Measurements from ENCODE around the gene DTX1.
"Not testable (repeated sequence)": the region's sequence is repeated elsewhere in the genome, so short reads cannot be mapped to it uniquely, and the experiment has no call there.

DTX1 gene

DNA sequence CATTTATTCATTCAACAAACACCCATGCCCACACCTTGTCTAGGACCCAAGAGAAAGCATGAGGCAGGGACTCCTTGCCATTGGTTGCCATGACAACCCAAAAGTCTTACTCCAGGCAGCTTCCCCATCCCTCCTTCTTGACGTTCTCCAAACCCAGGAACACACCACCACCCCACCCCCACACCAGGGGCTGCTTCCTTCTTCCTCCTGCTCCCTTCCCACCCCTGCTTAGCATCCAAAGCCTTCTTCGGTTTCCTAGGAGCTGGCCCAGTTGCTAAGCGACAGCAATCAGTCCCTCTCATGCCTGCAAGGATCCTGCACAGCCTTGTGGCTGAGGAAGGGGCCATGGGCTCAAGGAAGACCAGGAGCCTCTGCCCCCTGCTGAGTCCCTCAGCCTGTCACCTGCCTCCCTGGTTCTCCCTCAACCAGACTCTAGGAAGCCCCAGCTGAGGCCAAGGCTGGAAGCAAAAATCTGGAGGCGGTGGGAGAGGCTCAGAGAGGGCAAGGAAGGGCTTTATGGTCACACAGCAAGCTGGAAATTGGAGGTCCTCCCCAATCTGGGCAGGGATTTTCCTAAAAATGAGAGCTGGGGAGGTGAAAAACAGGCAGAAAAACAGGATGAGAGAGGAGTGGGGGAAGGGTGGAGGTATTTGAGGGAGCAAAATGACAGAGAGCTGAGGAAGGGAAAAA is 63.6 kb downstream of the DTX1 start:
- no peak for DNase-seq

DNA sequence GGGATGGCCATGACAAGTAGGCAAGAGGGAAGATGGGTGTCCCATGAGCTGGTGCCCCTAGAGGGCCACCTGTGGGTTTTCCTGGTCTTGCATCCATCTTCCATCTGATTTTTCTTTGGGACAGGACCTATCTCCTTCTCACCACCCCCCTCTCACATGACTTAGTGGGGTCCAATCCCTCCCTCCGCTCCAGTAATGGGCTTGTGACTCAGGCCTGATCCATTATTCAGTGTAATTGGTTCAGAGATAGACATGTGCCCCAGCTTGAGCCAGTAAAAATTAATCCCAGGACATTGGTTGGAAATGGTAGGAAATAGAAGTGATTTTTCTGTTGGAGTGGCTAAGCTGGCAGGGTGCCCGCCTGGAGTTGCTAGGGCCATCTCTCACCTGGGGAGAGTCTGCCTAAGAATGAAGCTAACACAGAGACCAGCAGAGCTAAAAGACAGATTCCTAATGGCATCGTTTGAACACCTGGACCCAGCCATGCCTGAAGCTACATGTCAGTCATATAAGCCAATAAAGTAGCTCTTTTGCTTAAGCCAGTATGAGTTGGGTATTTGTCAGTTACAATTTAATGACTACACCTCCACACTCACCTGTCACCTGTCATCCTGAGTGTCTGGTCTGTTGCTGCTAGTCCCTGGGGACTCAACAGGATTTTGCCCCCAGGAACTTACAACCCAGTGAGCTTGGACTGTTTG is 64.3 kb downstream of the DTX1 start:
- no peak for DNase-seq

DNA sequence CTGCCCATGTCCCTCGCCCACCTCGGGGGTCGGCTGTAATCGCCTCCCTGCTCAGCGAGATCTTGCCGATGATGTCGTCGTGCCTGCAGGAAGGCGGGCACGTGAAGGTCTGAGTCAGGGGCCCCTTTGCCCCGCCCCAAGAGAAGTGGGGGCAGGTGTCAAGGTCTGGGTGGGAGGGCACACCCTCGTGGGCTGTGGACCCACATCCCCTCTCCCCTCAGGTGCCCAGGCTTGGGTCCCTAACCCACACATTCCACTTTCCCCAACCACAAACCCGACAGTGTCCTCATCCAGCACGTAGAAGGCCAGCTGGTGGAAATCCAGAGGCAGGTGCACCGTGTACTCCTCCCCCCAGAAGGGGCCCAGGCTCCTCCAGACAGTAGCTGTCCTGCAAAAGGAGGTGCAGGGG is 71.3 kb downstream of the DTX1 start:
- DNase-seq = no peak

DNA sequence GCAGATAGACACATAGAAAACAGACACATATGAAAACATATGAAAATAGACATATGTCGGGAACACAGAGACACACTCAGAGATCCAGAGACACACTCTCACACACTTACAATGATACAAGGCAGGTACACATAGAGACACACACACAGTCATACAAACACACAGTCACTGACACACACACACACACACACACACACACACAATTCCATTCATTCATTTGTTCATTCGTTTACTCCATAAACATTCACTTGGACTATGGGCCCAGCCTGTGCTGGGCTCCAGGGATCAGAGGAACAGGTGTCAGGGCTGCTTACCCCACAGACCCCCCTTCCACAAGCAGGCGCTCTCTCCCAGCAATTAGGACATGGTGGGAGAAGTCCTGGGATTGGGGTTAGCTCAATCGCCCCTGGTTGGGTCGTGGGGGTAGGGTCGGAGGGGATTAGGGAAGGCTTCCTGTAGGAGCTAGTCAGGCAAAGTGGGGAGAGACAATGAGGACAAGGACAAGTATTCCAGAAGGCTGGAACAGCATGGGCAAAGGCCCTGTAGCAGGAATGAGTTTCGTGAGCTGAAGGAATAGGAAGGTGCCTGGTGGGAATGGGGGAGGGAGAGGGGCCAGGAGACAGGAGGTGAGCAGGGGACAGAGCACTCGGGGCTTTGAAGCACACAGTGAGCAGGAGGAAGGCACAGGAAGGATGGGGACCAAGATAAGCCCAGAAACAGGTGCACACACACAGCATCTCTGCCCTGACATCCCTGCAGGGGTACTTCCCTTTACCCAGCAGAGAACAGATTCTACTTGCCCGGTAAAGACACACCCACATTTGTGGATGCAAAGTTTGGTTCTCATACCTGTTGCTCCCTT is 72.5 kb downstream of the DTX1 start:
- no peak for DNase-seq

DNA sequence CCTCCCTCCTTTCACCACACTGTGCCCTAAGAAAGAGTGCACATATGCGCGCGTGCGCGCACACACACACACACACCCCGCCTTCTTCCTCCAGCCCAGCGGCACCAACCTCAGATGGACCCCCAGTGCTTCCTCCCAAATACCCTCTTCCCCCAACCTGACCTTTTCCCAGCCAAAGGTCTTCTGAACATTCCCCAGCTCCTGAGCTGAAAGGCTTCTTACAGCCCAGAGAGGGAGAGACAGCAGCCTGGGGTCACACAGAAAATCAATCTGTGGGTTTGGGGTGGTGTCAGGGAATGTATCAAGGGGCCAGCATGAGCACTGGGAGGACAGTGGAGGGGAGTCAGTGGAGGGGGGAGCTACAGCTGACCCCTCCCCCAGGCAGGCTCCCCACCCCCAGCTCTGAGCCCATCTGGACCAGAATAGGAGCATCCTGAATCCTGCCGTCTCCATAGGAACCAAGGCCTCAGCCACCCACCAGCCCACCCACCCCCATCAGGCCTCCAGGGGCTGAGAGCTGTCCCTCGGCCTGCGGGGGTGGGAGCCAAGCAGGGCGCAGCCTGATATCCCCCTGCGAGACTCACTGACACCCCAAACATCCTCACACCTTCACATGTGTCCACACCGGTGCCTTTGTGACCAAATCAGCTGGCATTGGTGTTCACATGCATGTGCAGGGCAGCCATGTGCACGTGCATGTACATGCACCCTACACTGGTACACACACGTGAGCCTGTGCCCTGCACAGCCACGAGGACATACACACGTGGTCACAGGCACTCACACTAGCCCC is 73.3 kb downstream of the DTX1 start:
- no peak for DNase-seq

DNA sequence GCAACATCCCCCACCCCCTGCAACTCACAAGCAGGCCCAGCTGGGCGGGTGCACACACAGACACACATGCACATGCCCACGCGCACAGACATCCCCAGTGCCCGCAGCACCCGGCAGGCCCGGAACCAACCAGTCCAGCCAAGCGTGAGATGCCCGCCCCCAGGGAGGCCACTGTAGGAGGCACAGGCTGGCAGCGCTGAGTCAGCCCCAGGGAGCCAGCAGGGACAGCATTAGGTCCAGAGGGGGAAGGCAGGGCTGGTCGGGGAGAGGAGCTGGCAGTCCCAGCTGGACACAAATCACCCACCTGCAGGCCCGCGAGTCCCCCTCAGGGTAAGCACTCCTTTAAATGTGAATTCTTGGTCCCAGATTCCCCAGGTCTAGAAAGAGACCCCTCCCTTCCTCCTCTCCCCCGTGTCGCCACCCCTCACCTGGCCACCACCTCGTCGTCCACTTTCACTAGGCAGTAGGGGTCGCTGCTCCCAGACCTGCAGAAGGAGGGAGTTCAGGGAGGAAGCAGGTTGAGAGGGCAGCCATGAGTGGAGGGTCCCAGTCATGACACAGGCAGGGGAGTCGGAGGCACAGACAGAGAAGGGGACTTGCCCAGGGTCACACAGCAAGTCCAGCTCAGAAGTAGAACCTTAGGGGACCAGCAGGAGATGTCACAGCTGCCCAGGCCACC is 74.1 kb downstream of the DTX1 start:
- DNase-seq = no peak

DNA sequence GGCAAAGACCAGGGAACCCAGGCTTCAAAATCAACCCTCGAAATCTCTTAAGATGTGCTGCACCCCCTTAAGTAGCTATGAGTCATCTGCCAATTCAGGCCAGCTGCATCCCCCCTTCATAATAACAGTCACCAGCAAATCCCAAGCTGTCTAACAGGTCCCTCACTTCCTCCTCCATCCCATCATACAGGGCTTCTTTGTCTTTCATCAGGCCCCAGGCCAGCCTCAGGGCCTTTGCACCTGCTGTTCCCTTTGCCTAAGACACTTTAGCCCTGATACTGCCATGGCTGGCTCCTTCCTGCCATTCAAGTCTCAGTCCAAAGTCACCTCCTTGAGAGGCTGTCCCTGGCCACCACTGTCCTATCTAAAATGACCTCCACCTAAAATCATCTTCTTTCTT is 75.0 kb downstream of the DTX1 start:
- no peak for DNase-seq

DNA sequence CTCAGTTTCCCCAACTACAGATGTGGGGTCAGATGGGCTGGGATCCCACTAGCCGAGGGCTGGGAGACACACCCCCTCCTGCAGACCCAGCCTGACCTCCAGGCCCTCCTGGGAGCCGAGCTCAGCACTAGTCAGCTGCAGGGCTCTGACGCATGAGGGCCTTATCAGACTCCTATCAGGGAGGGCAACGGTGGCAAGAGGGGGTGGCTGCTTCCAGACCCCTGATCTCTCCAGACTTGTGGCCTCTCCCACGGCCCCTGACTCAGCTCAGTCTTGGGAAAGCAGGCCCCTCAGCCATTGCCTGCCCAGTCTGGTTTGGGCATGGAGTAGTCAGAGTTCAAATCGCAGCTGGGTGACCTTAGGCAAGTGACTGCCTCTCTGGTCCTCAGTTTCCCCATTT is 76.5 kb downstream of the DTX1 start:
- DNase-seq = no peak

DNA sequence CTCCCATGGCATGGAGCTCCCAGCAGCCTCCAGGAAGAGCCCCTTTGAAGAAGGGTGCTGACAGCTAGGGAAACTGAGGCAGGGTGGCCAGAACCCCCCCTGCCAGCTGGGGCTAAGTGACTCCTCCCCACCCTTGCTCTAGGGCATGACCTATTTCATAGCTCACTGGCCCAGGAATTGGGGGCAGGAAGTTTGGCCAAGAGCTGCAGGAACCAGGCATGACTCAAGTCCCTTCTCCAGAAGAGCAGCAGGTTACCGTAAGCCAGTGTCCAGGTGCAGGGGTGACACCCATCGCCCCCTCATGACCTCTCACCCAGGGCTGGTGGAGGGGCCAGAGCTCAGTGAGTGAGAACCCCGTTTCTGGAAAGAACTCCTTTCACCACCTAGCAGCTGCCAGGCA is 77.1 kb downstream of the DTX1 start:
- DNase-seq = no peak

DNA sequence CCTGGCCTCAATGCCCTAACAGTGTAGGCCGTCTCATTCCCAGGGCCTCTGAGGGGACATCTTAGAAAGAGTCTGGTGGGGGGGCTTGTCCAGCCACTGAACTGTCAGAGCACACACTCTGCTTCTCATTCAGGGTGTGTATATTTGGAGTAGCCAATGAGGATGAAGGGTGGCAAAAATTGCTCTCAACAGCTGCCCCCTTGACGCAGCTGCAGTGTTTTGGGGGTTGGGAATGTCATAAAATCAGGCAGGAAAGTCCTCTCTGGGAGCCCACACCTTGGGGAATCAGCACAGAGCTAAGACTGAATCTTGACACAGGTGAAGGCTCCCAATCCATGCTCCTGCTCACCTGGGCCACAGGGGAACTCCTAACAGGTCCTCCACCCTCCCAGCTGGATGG is 77.5 kb downstream of the DTX1 start:
- no peak for DNase-seq

DNA sequence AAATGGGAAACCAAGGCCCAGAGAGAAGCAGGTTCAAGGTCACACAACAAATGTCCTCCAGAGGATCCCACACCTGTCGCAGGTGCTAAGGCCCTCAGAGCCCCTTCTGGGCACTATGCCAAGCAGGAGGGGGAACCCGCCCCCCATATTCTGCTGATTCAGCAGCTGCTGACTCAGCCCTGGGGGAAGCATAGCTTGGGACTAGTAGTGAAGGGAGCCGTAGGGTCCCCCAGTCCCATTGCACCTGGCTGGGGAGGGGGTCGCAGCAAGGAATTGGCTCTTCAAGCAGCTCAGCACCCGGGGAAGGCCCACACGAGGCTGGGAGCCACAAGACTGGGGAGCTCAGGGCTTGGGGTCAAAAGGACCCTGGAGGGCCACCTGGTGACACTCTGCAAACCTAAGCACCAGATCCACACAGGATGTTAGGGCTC is 78.0 kb downstream of the DTX1 start:
- DNase-seq = no peak

DNA sequence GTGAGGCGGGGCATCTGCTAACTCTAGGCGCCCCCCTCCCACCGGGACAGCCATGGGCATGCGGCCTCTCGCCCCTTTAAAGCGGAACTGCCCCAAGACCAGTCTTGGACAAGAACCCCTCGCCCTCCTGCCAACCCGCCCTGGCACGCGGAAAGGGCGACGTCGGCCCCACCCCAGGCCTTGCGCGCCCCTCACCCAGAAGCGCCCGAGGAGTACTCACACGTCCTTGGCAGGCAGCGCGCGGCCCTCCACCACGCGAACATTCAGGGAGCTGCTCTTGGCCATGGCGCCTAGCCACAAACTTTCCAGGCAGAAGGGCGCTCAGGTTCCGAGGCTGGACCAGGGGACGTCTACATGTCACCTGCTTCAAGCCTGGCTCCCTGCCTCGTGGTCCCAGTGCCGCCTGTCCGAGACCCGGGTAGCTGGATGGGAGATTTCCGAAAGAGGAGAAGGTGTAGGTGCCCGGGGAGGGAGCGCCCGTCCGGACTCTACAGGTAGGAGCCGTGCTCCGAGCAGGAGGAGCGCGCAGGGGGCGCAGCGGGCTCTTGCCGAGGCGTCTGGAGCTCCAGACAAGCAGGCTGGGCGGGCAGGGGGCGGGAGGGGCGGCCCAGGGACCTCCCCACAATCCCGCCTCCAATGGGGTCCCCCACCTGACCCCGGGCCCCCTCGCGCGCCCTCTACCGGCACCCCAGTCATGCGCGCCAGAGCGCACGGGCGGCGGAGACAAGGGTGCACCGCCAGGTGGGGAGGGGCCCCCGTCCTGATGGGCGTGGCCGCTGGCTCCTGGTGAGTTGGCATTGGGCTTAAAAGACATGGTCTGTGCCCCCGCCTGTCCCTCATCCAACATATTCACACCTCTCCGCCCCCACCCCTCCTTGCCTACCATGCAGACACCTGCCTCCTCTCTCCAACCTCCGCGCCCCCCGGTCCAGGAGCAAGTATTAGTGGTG is 78.9 kb downstream of the DTX1 start, which contains the start of gene RASAL1:
TSS of gene RASAL1 (minus strand) at position 584 of the 950 bp plus-strand sequence. CDS start at position 285, 299 bp downstream.
- no peak for DNase-seq

DNA sequence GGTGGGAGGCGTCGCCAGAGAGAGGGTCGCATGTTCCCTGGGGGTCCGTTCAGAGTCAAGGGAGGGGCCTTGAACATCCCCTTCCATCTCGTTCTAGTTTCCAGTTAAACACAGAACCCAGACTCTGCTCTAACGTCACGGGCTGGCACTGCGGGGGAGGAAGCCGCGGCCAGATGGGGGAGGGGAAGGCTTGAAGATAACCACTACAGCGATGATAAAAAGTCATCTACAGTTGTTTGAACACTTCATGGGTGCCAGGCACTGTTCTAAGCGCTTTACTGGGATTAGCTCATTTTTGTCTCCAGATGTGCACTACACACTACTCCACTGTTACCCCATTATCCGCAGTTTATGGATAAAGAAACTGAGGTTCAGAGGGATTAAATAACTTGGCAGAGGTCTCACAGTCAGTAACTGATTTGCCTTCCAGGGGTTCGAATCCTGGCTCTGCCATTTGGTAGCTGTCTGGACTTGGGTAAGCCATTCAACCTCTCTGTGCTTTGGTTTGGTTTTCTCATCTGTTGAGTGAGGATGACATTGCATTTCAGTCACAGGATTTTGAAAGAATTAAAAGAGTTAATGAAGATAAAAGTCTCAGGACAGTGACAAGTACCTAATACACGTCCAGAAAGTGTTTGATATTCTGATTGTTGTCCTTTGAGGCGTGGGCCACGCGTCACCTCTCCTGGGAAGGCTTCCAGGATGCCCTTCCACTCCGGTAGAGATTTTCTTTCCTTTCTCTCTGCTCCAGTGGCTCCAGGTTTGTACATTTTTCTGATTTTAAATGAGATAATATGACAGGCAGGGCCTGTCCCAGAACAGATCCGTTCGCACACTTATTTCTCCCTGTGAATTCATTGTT is 79.8 kb downstream of the DTX1 start:
- DNase-seq = no peak

DNA sequence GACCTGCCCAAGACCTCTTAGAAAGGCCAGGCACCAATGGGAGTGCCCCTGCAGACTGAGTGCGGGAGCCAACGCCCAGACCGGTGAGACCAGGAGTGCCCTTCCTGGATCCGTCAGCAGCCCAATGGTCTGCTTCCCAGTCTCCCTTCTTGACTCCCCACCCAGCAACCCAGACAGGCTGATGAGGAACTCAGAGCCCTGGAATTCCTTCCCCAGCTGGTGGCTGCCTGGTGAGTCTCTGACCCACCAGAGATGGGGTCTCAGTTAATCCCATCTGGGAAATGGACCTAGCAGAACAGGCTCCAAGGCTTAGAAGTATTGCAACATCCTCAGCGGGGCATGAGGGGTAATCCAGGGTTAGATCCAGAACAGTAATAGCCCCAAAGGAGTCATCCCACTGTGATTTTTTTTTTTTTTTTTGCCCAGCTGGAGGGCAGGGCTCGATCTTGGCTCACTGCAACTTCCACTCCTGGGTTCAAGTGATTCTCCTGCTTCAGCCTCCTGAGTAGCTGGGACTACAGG is 80.5 kb downstream of the DTX1 start:
- no peak for DNase-seq

DNA sequence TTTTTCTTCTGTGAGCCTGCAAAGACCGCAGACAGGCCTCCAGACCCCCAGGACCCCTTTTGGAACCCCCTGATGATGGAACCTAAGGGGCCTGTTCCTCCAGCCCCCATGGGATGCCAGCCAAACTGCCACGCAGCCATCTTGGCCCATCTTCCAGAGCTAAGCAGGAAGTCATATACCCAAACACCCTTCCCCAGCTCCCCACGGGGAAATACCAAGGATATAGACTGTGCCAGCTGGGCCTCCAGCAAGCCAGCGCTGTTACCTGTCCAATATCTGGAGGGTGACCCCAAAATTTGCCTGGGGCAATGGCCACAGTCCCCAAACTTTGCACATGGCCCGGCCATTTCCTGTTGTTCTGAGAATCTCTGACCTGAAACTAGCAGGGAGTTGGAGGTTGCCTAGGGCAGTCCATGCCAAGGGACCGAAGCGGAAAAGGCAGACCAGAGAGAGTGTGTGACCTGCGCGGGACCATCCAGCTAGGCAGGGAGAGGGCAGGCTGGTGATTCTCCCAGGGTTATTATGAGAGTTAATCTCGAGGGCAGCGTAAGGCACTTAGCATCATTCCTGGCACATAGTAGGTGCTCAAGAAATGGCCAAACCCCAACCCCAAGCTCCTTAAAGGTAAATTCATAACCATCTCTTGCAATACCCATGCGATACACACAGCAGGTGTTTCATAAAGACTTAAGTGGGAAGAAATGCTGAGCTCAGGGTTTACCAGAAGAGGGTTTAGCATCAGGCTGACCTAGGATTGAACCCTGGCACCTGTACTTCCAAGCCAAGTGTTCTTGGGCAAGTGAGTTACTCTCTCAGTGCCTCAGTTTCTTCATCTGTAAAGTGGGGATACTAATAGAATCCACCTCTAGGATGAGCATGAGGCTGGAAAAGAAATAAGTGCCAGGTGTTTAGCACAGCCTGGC is 81.6 kb downstream of the DTX1 start:
- DNase-seq = no peak

DNA sequence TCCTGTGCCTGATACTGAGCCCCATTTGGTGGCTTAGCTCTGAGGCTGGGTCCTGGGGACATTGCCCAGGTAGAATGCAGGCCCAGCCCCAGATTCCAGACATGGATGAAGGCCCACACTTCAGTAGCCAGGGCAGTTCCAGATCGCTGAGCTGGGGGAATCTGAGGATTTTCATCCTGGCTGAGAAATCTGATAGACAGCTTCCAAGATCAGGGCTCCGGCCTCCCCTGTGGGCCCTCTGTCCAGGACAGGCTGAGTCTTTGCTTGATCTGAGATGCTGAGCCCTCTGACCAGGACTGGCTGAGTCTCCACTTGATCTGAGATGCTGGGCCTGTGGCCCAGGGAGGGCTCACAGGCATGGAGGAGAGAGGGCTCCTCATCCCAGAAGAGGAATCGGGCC is 82.3 kb downstream of the DTX1 start:
- no peak for DNase-seq

DNA sequence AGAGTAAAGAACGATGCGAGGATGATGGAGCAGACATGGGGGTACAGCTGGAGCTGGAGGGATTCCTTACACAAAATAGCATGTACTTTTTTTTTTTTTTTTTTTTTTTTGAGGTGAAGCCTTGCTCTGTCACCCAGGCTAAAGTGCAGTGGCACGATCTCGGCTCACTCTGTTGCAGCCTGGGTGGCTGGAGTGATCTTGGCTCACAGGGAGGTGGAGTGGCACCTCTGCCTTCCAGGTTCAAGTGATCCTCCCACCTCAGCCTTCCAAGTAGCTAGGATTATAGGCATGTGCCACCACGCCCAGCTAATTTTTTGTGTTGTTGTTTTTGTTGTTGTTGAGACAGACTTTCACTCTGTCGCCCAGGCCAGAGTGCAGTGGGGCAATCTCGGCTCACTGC is 84.2 kb downstream of the DTX1 start:
- DNase-seq = no peak

DNA sequence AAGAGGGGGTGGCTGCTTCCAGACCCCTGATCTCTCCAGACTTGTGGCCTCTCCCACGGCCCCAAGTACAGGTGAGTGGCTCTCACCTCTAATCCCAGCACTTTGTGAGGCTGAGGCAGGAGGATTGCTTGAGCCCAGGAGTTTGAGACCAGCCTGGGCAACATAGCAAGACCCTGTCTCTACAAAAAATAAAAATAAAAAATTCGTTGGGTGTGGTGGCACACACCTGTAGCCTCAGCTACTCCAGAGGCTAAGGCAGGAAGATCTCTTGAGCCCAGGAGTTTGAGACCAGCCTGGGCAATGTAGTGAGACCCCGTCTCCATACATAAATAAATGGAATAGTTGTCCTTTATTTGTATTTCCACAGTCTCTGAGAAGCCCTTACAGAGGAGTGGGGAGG is 85.2 kb downstream of the DTX1 start:
- DNase-seq = not testable (repeated sequence)
